ENCODE measurements around the gene RABL3.
"Not testable (repeated sequence)": the region's sequence is repeated elsewhere in the genome, so short reads cannot be mapped to it uniquely, and the experiment has no call there.

The RABL3 gene

DNA sequence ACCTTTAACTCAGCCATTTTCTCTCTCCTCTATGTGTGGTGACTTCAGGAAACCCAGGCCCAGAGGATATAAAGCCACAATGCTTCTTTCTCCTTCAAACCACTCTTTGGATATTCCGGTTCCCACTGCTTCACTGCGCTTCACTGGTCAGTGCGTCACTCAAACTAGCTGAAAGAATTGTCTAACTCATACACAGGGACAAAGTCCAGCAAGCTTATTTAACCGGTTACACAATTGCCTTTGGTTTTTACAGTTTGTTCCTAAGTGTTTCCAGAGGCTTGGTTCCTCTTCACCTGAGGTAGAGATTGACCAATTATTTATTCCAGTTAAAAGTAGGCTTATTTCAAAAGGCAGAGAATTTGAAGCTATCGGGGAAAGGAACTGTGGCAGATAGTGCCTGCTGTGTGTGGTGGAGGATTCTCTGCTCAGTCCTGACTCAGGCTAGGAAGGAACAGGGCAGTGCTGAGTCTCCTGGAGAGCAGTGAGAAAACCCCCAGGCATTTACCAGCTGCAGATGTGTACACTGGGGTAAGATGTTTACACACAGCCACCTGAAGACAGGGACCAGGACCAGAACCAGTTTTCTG is 60.1 kb downstream of the RABL3 start, which contains the start of gene HGD:
TSS of gene HGD (minus strand) at position 145 of the 587 bp plus-strand sequence. CDS start at position 17, 128 bp downstream.
- no peak for ATAC-seq
- Mint-ChIP-seq H3K9me3 (peaks cover 4% of the 10 kb centered on the region), H3K27me3 (no peaks in the 10 kb centered on the region), H3K27ac (no peak within 1 kb of the TSS), H3K4me1 (peaks cover 9% of the 10 kb centered on the region), H3K36me3 (ENCODE audit: low read depth) (peaks cover 7% of the 10 kb centered on the region), H3K4me3 (no peak within 1 kb of the TSS)
- DNase-seq, result no peak

DNA sequence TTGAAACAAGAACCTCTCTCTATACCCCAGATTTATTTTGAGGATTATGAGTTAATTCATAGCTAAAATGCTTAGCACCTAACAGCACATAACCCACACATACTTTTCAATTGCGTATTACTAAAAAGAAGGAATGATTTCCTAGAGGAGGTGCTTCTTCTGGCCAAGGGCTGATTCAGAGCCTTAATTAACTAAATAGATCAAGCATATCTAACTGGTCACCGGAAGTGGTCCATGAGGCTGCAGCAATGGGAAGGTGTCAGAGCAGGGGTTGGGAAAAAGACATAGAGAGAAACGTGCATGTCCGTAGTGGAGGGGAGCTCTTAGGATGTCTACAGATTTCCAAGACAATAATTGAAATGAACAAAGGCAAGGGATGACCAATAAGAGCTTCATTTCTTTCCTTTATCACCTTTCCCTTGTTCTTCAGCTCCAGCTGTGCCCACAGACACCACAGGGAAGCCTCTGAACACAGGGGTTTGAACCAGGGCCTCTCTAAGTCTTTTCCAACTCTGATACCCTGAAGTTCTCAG is 60.7 kb downstream of the RABL3 start:
- ATAC-seq, result no peak
- DNase-seq, result no peak
- peaks cover 3% of the 10 kb centered on the region for H3K36me3 Mint-ChIP-seq (ENCODE audit: low read depth)
- H3K27ac Mint-ChIP-seq, result no peak overlapping the region
- H3K9me3 Mint-ChIP-seq, result peaks cover 5% of the 10 kb centered on the region
- peaks cover 9% of the 10 kb centered on the region for H3K4me1 Mint-ChIP-seq
- H3K4me3 Mint-ChIP-seq, result no peak overlapping the region
- no peaks in the 10 kb centered on the region for H3K27me3 Mint-ChIP-seq

DNA sequence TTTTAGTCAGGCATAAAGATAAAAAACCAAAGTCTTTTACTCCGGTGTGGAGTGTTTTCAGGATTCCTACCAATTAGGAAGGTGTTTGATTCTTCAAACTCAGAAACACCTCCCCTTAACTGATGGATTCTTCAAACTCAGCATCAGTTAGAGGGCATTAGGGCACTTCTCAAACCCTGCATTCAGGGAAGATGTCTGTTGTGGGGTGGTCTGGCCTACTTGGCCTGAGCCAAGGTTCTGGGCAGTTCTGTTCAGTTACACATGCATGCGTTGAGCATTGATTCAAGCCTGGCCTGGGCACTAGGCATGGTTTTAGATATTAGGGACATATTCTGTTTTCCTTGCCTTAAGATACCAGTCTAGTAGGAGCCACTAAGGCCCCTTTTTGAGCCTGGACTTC is 61.3 kb downstream of the RABL3 start:
- no peak for DNase-seq
- no peak overlapping the region for H3K4me3 Mint-ChIP-seq
- no peaks in the 10 kb centered on the region for H3K27me3 Mint-ChIP-seq
- peaks cover 9% of the 10 kb centered on the region for H3K4me1 Mint-ChIP-seq
- peaks cover 9% of the 10 kb centered on the region for H3K9me3 Mint-ChIP-seq
- no peak overlapping the region for H3K27ac Mint-ChIP-seq
- ATAC-seq, result no peak
- H3K36me3 Mint-ChIP-seq (ENCODE audit: low read depth), result peaks cover 6% of the 10 kb centered on the region

DNA sequence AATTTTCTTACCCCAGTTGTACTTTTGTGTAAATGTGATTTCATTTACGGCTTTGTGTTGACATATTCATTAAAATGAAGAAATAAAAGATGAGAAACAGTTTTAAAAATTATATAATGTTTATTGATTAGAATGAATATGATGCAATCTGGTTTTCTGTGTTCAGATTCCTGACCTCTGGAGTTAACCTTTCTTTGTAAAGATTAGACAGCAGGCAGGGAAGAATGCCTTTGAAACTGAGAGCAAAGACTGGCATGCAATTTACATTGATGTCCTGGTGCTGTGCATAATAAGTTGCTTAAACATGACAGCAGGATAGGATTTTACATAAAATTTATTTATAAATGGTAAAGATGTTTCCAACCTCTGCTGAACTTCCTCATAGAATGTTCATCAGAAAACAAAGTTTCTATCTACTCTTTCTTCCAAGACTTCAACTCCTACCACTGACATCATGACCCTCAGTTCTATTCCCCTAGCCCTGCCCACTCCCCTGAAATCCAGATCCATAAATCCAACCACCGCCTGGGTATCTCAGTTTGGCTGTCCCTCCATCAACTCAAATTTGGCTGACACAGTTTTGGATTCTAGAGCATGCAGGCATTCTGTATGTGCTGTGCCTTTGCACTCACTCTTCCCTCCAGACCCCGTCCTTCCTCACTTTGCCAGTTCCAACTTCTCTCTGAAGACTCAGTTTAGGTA is 62.0 kb downstream of the RABL3 start:
- Mint-ChIP-seq H3K9me3 (peaks cover 9% of the 10 kb centered on the region), H3K27me3 (no peaks in the 10 kb centered on the region), H3K4me3 (no peak overlapping the region), H3K27ac (no peak overlapping the region), H3K36me3 (ENCODE audit: low read depth) (peaks cover 6% of the 10 kb centered on the region), H3K4me1 (peaks cover 9% of the 10 kb centered on the region)
- DNase-seq (no peak), ATAC-seq (no peak)

DNA sequence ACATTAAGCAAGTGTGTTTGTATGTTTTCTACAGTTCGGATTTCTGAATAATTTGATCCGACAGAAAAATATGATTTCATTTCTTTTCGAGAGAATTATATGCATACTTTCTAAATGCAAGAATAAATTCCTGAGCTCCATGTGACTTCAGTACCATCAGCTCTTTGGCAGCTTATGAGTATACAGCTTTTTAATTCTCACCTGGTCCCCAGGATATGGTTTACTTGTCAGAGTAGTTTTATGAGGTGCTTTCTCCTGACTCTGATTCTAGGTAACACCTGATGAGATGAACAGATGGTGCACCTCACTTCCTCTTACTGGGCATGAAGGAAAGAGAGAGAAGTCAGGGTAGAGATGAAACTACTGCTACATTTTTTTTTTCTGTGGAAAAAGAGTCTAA is 63.3 kb downstream of the RABL3 start:
- peaks cover 6% of the 10 kb centered on the region for H3K36me3 Mint-ChIP-seq (ENCODE audit: low read depth)
- peaks cover 9% of the 10 kb centered on the region for H3K9me3 Mint-ChIP-seq
- H3K27me3 Mint-ChIP-seq, result no peaks in the 10 kb centered on the region
- H3K27ac Mint-ChIP-seq, result no peak overlapping the region
- DNase-seq (no peak), ATAC-seq (no peak)
- H3K4me3 Mint-ChIP-seq, result no peak overlapping the region
- H3K4me1 Mint-ChIP-seq, result peaks cover 9% of the 10 kb centered on the region

DNA sequence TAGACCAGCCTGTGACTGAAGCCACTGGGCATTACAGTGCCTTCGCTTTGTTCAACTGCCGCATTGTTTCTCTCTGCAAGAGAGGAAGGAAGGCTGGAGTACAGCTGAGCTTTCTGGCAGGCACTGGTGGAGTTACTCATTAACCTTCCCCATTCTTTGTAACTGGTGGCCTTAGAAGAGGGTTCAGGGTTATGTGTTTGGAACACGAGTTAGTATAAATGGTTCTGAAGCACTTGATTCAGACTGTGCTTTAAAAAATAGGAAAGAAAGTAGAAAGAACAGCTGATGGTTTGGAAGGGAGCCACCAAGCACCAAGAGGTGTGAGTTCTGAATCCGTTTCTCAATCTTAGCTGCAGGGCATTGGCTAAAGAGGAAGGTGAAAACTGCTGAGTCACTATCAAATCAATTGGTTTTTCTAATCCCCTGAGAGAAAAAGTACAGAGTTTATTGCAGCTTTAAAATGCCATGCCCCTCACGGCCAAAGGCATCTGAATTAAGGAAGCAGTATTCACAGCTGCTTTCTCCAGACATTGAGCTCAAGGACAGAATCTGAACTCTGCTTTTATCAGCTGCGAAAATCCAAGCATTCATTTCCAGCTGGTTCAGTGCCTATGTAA is 63.9 kb downstream of the RABL3 start:
- Mint-ChIP-seq H3K4me3 (no peak overlapping the region), H3K27ac (no peak overlapping the region), H3K4me1 (peaks cover 9% of the 10 kb centered on the region), H3K36me3 (ENCODE audit: low read depth) (peaks cover 6% of the 10 kb centered on the region), H3K27me3 (no peaks in the 10 kb centered on the region), H3K9me3 (peaks cover 9% of the 10 kb centered on the region)
- ATAC-seq (no peak), DNase-seq (no peak)

DNA sequence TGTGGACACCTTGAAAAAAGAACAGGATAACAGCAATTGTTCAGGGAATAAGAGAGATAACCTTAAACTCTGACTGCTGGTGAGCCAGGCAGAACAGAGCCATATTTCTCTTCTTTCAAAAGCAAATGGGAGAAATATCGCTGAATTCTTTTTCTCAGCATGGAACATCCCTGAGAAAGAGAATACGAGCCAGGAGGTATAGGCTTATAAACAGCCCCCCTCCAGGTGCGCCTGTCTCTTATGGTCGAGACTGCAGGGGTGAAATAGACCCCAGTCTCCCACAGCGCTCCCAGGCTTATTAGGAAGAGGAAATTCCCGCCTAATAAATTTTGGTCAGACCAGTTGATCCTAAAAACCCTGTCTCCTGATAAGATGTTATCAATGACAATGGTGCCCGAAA is 65.1 kb downstream of the RABL3 start:
- not testable (repeated sequence) for H3K4me3 Mint-ChIP-seq; ATAC-seq; DNase-seq; H3K36me3 Mint-ChIP-seq (ENCODE audit: low read depth); H3K4me1 Mint-ChIP-seq; H3K27me3 Mint-ChIP-seq; H3K27ac Mint-ChIP-seq; H3K9me3 Mint-ChIP-seq

DNA sequence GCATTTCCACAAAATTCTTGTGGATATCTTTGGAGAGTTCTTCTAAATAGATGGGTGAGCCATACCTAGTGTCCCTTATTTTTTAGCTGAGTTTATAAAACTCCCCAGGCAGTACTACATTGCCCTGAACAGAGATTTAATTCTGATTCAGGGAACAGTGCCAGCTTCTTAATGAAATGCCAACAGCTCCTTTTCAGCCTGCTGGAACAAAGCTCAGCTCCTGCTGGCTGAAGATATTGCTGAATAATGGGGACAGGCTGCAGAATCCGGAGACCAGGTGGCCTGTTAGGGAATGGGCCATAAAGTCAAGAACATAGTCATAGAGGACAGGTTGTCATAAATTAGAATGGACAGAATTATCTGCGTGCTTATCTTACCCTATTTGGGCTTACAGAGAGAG is 69.2 kb downstream of the RABL3 start:
- H3K27ac Mint-ChIP-seq, result no peak overlapping the region
- no peak overlapping the region for H3K4me3 Mint-ChIP-seq
- no peak for DNase-seq
- peaks cover 6% of the 10 kb centered on the region for H3K36me3 Mint-ChIP-seq (ENCODE audit: low read depth)
- ATAC-seq, result no peak
- H3K9me3 Mint-ChIP-seq, result peaks cover 9% of the 10 kb centered on the region
- no peaks in the 10 kb centered on the region for H3K27me3 Mint-ChIP-seq
- no peaks in the 10 kb centered on the region for H3K4me1 Mint-ChIP-seq

DNA sequence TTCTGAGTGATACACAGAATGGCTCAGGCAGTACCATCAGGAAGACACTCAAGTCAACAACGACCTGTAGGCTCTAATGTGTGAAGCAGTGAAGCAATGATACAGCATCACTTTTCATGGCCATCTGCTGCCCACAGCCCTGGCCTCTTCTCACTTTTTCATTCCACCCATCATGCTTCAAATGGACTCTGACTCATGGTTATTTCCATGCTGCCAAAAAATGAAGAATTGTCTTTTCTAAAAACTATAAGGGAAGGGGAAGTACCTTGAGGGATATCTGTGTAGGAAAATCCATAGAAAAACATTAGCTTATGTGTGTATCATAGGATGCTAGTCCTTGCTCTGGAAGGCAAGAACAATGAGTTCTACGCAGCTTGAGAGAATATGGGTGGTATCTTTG is 71.7 kb downstream of the RABL3 start:
- no peak for ATAC-seq
- no peak for DNase-seq
- no peaks in the 10 kb centered on the region for H3K4me1 Mint-ChIP-seq
- H3K27me3 Mint-ChIP-seq, result no peaks in the 10 kb centered on the region
- no peak overlapping the region for H3K27ac Mint-ChIP-seq
- H3K9me3 Mint-ChIP-seq, result no peaks in the 10 kb centered on the region
- no peaks in the 10 kb centered on the region for H3K36me3 Mint-ChIP-seq (ENCODE audit: low read depth)
- no peak overlapping the region for H3K4me3 Mint-ChIP-seq

DNA sequence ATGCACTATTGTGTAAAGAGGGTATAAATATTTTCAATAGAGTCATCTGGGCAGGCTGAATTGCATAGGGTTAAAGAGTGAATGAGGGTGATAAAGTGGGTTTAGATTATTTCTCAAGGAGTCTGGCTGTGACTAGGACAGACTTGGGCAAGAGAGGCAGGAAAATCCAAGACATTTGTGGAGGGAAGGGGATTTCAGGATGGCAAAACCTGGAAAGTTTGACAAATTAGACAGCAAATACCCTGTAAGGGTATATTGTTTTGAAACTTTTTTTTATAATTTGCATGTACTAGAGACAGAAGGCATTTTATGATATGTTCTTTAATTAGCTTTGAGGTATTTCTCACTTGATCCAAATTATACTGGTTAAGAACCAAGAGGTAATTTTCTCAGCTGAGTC is 77.4 kb downstream of the RABL3 start:
- H3K4me3 Mint-ChIP-seq, result no peak overlapping the region
- no peaks in the 10 kb centered on the region for H3K4me1 Mint-ChIP-seq
- no peak for DNase-seq
- no peak for ATAC-seq
- peaks cover 5% of the 10 kb centered on the region for H3K27me3 Mint-ChIP-seq
- no peaks in the 10 kb centered on the region for H3K36me3 Mint-ChIP-seq (ENCODE audit: low read depth)
- no peak overlapping the region for H3K27ac Mint-ChIP-seq
- H3K9me3 Mint-ChIP-seq, result no peaks in the 10 kb centered on the region

DNA sequence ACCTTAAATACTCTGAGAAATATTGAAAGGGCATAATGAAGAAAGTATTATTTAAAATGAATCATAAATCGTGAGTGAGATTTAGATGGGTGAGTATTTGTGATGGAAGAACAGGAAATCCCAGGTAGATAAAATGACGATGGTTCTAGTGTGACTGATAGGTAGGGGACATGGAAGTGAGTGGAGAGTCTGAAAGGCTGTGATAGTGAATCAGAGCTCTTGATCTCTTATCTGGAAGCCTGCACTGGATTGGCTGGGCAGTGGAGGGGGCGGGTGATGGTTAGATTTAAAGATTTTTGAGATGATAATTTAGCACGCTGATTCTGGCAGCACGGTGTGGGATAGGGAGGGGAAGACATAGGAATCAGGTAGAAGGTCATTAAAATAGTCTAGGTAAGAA is 80.4 kb downstream of the RABL3 start:
- H3K27ac Mint-ChIP-seq, result no peak overlapping the region
- H3K4me1 Mint-ChIP-seq, result no peaks in the 10 kb centered on the region
- H3K4me3 Mint-ChIP-seq, result no peak overlapping the region
- no peak for DNase-seq
- H3K9me3 Mint-ChIP-seq, result no peaks in the 10 kb centered on the region
- no peaks in the 10 kb centered on the region for H3K36me3 Mint-ChIP-seq (ENCODE audit: low read depth)
- ATAC-seq, result no peak
- peaks cover 5% of the 10 kb centered on the region for H3K27me3 Mint-ChIP-seq

DNA sequence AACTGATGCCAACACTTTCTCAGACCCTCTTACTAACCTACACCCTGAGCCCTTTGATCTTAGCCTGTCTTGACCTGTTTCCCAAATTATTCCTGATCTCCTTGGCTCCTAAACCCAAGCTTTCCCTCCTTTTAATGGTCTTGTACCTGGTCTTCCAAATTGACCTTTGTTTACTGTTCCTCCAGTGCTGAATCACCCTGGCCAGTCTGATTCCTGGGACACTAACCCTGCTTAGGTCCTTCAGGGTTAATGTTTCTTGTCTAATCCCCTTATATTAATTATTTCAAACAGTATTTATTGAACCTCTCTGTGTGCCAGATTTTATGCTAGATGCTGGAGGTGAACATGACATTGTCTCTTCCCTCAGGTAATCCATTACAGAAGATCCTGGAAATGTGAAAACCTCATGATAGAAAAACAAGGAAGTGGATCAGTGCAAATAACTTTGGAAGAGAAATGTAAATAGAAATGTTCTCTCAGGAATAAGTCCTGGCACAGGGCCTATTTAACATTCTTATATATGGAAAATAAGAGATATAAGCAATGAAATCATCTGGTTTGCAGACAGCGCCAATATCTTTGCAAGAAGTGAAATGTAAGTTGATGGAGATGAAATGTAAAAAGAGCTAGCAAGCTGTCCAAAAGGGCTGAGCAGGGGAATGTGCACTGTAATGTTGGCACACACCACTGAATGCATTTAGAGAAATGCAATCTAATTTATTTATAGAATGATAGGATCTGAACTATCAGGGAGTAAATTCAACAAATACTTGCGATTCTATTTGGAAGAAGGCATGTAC is 81.0 kb downstream of the RABL3 start:
- Mint-ChIP-seq H3K27ac (no peak overlapping the region), H3K9me3 (no peaks in the 10 kb centered on the region), H3K4me3 (no peak overlapping the region), H3K4me1 (no peaks in the 10 kb centered on the region), H3K36me3 (ENCODE audit: low read depth) (no peaks in the 10 kb centered on the region), H3K27me3 (peaks cover 5% of the 10 kb centered on the region)
- ATAC-seq (no peak), DNase-seq (no peak)

DNA sequence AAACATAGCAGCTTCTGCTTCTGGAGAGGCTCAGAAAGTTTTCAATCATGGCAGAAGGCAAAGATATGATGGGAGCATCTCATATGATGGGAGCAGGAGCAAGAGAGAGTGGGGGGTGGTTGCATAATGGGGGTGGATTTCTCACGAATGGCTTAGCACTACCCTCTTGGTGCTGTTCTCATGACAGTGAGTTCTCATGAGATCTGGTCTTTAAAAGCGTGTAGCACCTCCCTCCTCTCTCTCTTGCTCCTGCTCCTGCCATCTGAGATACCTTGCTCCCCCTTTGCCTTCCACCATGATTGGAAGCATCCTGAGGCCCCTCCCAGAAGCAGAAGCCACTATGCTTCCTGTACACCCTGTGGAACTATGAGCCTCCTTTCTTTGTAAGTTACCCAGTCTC is 82.5 kb downstream of the RABL3 start:
- no peaks in the 10 kb centered on the region for H3K4me1 Mint-ChIP-seq
- ATAC-seq (no peak), DNase-seq (no peak)
- H3K36me3 Mint-ChIP-seq (ENCODE audit: low read depth), result no peaks in the 10 kb centered on the region
- H3K9me3 Mint-ChIP-seq, result no peaks in the 10 kb centered on the region
- H3K27ac Mint-ChIP-seq, result no peak overlapping the region
- H3K27me3 Mint-ChIP-seq, result peaks cover 4% of the 10 kb centered on the region
- no peak overlapping the region for H3K4me3 Mint-ChIP-seq

DNA sequence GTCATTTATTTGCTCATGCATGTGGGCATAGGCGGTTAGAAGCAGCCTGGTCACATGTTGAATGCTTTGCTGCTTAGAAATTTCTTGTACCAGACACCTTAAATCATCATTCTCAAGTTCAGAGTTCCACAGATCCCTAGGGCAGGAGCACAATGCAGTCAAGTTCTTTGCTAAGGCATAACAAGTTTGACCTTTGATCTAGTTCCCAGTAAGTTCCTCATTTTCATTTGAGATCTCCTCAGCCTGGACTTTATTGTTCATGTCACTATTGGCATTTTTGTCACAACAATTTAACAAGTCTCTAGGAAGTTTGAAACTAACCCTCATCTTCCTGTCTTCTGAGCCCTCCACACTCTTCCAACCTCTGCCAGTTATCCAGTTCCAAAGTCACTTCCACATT is 83.0 kb downstream of the RABL3 start:
- Mint-ChIP-seq H3K27me3 (peaks cover 3% of the 10 kb centered on the region), H3K9me3 (no peaks in the 10 kb centered on the region), H3K27ac (no peak overlapping the region), H3K4me1 (no peaks in the 10 kb centered on the region), H3K36me3 (ENCODE audit: low read depth) (no peaks in the 10 kb centered on the region), H3K4me3 (no peak overlapping the region)
- DNase-seq, result no peak
- ATAC-seq, result no peak

Data from activated naive CD8-positive, alpha-beta T cell treated with anti-CD3 and anti-CD28 coated beads, Interleukin-2, amount 50 U/mL, for 24 hours (primary cell).